HG03432 (cell line): ENCODE results near the gene TLCD3B.
"Not testable (repeated sequence)": the region's sequence is repeated elsewhere in the genome, so short reads cannot be mapped to it uniquely, and the experiment has no call there.

ENCODE experiments used
- ATAC-seq: cut with Tn5 transposase; IDR thresholded peaks from one replicate; pipeline ENCODE4 v1.9.1; 2021; ENCODE audit warnings: mild to moderate bottlenecking, moderate library complexity; ENCODE audit not compliant: unreplicated experiment

Gene TLCD3B

DNA sequence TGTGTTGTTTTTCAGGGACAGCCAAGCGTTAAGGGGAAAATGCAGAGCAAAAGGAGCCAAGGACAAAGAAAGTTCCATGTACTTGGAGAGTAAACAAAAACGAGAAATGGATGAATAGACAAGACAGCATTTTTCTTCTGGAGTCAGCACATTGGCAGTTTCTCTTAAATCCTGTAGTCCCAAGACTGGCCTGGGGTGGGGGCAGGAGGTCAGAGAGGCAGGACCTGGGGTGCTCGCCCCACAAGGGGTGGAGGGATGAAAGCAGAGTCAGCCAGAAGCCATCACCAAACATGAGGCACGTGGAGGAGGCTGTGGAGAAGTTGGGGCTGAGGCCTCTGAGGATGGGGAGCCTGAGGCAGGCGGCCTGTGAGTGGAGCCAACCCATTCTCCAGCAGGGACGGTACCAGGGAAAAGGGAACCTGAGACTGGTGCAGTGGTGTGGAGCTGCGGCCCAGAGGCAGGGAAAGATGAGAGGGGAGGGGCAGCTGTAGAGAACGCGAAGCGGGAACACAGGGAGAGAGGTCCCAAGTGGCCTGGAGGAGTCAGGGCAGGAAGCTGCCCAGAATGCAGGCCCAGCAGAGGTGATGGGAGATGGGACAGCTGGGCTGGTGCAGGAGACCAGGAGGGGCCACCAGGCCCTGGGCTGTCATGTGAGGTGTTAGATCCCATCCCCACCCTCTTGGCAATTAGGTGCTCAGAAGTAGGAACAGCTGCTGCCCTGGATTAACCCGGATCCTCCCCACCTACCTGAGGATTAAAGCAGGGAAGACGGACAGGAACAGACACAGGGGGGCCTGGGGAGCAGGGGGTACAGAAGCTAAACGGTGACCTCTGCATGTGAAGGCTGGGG is 3.3 kb downstream of the TLCD3B start:
- no peak for ATAC-seq

DNA sequence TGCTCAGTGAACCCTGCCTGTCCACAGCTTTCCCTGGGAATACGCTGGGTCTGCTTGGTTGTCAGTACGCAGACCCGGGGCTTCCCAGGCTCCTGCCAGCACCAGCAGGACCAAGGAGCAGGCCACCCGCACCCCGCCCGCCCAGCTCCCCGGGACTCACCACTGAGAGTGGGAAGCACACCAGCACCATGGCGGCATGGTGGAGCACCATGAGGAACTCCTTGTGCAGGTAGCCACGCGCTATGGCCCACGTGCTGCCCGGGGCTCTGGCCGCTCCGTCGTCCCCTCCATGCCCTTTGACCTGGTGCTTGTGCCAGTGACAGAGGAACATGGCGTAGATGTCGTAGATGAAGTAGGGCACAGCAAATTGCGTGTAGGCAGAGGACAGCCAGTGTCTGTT is 4.6 kb downstream of the TLCD3B start:
- ATAC-seq = no peak

- ATAC-seq = no peak
Observed at GRCh38 chr16:30025574-30025973, 5.5 kb downstream of the TLCD3B start.

- no peak for ATAC-seq
Observed at GRCh38 chr16:30025156-30025555, 5.9 kb downstream of the TLCD3B start.

GRCh38 chr16:30024451-30024850 is 6.6 kb downstream of the TLCD3B start:
- no peak for ATAC-seq

DNA sequence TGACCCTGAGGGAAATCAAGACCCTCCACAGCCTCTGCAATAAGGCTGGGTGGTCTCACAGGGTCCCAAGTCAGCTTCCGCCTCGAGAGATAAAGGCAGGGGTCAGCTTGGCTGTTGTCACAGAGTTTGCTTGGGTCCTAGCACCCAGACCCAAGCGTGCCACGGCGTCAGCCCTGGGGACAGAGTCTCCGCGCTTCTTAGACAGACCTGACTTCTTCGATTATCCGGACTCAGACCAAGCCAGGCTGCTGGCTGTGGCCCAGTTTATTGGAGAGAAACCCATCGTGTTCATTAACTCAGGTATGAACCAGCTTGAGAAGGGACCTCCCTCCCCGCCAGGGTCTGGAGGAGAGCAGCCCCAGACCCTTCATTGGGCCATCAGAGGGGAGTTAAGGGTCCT is 7.5 kb downstream of the TLCD3B start:
- no peak for ATAC-seq

DNA sequence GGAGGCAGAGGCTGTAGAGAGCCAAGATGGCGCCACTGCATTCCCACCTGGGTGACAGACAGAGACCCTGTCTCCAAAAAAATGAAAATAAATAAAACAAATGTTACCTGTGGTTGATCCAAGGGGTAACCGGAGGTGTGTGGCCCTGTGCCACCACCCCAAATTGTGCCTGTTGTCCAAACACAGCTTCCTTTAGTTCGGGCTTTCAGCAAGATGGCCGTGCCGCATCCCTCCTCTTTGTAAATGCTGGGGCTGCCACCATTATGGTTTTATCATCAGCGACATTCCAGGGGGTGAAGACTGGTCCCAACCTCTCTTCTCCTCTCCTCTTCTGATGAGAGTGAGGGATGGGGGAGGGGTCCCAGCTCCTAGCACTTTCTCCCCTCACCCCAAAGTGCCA is 8.2 kb downstream of the TLCD3B start, which contains the start of gene C16orf92:
Gene C16orf92 (plus strand): TSS at position 312 of the 400 bp plus-strand sequence. CDS start 143 bp downstream, outside the sequence.
- no peak for ATAC-seq

GRCh38 chr16:30018731-30019158 is 12.3 kb downstream of the TLCD3B start:
- ATAC-seq = no peak

DNA sequence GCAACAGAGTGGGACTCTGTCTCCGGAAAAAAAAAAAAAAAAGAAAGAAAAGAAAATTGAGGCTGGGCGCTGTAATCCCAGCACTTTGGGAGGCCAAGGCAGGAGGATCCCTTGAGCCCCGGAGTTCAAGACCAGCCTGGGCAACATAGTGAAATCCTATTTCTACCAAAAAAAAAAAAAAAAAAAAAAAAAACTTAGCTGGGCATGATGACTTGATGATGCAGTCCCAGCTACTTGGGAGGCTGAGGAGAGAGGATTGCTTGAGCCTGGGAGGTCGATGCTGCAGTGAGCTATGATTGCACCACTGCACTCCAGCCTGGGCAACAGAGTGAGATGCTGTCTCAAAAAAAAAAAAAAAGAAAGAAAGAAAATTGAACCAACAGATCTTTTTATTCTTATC is 13.1 kb downstream of the TLCD3B start:
- not testable (repeated sequence) for ATAC-seq

- ATAC-seq = no peak
Observed at GRCh38 chr16:30017277-30017656, 13.8 kb downstream of the TLCD3B start.

- ATAC-seq = no peak
Observed at GRCh38 chr16:30016555-30017276, 14.4 kb downstream of the TLCD3B start.

DNA sequence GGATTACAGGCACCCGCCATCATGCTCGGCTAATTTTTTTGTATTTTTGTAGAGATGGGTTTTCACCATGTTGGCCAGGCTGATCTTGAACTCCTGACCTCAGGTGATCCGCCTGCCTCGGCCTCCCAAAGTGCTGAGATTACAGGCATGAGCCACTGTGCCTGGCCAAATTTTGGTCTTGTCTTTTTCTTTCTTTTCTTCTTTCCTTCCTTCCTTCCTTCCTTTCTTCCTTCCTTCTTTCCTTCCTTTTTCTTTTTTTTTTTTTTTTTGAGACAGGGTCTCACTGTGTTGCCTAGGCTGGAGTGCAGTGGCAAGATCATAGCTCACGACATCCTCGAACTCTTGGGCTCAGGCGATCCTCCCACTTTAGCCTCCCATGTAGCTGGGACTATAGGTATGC is 15.6 kb downstream of the TLCD3B start:
- ATAC-seq = not testable (repeated sequence)

DNA sequence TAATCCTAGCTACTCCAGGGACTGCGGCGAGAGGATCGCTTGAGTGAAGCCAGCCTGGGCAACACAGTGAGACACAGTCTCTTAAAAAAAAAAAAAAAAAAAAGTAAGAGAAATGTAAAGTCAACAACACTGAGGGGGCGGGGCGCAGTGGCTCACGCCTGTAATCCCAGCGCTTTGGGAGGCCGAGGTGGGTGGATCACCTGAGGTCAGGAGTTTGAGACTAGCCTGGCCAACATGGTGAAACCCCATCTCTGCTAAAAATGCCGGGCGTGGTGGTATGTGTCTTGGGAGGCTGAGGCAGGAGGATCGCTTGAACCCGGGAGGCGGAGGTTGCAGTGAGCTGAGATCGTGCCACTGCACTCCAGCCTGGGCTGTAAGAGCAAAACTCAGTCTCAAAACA is 18.5 kb downstream of the TLCD3B start:
- not testable (repeated sequence) for ATAC-seq

GRCh38 chr16:30011714-30012504 is 19.2 kb downstream of the TLCD3B start:
- no peak for ATAC-seq

GRCh38 chr16:30010844-30011713 is 20.0 kb downstream of the TLCD3B start, which contains the start of gene DOC2A:
DOC2A (minus strand) TSS chr16:30011027; CDS start chr16:30010222, 805 bp downstream.
- ATAC-seq = no peak

GRCh38 chr16:30009990-30010843 is 20.9 kb downstream of the TLCD3B start:
- no peak for ATAC-seq

DNA sequence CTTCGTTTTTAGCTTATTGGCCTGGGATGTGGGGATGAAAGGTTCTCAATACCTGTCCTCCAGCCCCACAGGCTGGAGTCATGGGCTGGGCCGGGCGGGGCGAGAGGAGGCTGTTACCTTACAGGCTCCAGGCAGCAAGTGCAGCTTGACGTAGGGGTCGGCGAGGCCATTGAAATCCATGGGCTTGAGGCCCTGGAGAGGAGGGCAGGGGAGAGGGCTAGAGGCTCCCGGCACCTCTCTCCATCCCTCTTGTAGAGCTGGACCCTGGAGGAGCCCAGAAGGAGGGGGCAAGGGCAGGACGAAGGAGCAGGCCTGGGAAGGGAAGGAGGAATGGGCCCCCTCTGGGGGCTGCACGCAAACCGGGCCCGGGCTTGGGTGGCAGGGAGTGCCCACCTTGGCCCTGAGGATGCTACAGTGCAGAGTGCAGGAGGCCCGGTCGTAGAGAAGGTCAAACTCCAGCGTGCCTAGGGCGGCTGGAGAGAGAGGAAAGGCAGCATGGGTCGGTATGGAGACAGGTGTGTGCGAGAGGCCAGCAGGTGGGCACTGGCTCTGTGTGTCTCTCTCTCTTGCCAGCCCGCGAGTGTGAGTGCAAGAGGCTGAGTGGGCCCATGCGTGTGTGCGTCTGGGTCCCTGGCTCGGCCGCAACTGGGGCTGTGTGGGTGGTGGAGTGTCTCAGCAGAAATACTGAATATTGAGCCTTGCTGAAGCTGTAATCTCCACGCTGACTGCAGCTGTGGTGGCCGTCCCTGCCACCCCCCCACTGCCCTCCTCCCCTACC is 21.8 kb downstream of the TLCD3B start:
- ATAC-seq = no peak

- ATAC-seq = no peak
Observed at GRCh38 chr16:30007378-30007895, 23.6 kb downstream of the TLCD3B start.
